ENCODE results near the gene GNB1L. TPM values are rescaled to one million over a fixed set of nuclear protein-coding genes. Genes with fewer than 3 reads are reported as not detected.

GNB1L gene
- total RNA-seq, 1 experiment from 2014 or later = 17.9 TPM

DNA sequence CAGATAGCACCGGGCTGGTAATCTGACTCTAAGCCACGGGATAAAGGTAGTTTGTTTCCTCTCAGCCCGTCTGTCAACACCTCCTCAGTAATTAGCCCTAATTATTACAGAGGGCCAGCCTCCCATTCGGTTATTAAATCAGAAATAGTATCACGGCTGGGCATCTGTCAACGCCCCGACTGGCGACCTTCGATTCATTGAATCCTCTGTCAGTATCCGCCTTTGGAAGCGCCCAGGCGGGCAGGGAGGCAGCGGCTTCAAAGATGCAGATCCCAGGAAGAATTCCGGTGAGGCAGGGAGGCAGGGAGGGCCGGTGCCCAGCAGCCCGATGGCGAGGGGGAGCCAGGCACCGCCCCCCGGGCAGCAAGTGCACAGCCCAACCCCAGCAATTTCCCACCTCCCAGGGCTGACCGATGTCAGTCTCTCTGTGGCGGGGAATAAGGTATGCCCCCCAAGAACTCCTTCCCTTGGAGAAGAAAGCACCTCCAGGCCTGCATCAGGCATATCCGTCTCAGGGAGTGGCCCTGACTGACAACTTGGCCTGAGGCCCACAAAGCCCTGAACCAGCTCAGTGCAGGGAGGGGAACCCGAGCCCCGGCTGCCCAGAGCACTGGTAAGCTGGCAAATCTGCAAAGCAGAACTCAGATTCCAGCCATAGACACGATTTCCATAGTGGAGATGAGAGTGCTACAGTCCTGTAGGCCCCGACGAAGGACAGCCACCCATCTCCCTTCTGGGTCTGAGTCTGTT, 11.4 kb downstream of the GNB1L start:
- Histone ChIP-seq H3K4me3 (ENCODE audit: low read depth, low read length, poor library complexity, severe bottlenecking) (no peak overlapping the region), H3K36me3 (ENCODE audit: insufficient read depth, low read length, poor library complexity, severe bottlenecking) (peaks cover 5% of the 10 kb centered on the region), H3K27me3 (replicated peaks; ENCODE audit: insufficient read depth, low read depth, low read length, poor library complexity) (no peaks in the 10 kb centered on the region), H3K9me3 (ENCODE audit: low read depth, low read length, poor library complexity, severe bottlenecking) (no peaks in the 10 kb centered on the region), H3K4me1 (ENCODE audit: insufficient read depth, low read length, poor library complexity, severe bottlenecking) (no peaks in the 10 kb centered on the region), H3K27ac (ENCODE audit: low read depth, low read length, poor library complexity, severe bottlenecking) (no peak overlapping the region)
- ChIA-PET CTCF (no interaction called here), POLR2A (ENCODE audit: low non-redundant PET) (no interaction called here)
- intact Hi-C loops (cut with micrococcal nuclease; ENCODE audit: unreplicated experiment) = no loop called here
- DNase-seq (ENCODE audit: low spot score) = no peak
- TF ChIP-seq EZH2 (IDR thresholded peaks at IDR 0.05; ENCODE audit: borderline replicate concordance, low read depth, low read length, poor library complexity, severe bottlenecking) = no peak
- TF ChIP-seq, protein P1, sequence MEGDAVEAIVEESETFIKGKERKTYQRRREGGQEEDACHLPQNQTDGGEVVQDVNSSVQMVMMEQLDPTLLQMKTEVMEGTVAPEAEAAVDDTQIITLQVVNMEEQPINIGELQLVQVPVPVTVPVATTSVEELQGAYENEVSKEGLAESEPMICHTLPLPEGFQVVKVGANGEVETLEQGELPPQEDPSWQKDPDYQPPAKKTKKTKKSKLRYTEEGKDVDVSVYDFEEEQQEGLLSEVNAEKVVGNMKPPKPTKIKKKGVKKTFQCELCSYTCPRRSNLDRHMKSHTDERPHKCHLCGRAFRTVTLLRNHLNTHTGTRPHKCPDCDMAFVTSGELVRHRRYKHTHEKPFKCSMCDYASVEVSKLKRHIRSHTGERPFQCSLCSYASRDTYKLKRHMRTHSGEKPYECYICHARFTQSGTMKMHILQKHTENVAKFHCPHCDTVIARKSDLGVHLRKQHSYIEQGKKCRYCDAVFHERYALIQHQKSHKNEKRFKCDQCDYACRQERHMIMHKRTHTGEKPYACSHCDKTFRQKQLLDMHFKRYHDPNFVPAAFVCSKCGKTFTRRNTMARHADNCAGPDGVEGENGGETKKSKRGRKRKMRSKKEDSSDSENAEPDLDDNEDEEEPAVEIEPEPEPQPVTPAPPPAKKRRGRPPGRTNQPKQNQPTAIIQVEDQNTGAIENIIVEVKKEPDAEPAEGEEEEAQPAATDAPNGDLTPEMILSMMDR (conservative IDR thresholded peaks at IDR 0.05; ENCODE audit: low read depth, low read length) = no peak
- BruUV-seq (replicated peaks) = no TSS peak

DNA sequence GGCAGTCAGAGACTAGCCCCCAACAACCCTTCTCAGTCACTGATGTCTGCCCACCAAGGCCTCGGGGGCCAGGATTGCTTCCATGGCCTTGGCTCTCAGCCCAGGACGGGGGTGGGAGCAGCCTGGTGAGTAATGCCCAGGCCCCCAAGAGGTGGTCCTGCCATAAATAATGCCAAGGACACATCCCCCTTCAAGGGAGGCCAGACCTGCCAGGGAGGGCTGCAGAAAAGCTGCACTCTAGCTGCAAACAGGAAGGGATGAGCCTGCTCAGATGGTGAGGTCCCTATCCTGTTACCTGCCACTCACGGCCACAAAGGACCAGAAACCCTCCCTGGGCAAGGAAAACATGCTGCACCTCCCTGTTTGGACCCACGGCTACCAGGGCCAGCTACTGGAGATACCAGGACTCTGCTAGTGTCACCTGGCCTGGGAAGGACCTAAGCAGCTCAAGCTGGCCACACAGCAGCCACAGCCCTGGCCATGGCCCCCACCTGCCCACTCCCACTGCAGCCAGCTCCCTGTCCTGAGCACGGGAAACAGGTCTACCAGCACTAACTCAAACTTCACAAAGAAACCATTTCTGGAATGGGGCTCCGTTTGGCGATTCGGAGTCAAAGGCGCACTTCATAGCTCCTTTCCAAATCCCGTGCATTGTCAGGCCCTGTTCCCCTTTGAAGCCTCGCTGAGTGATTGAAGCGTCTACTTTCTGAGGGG, 12.1 kb downstream of the GNB1L start:
- no peak for DNase-seq (ENCODE audit: low spot score)
- POLR2A ChIA-PET (ENCODE audit: low non-redundant PET) = no interaction called here
- H3K4me1 ChIP-seq (ENCODE audit: insufficient read depth, low read length, poor library complexity, severe bottlenecking) = peaks cover 3% of the 10 kb centered on the region
- peaks cover 5% of the 10 kb centered on the region for H3K36me3 ChIP-seq (ENCODE audit: insufficient read depth, low read length, poor library complexity, severe bottlenecking)
- TF ChIP-seq EZH2 (IDR thresholded peaks at IDR 0.05; ENCODE audit: borderline replicate concordance, low read depth, low read length, poor library complexity, severe bottlenecking) = no peak
- TF ChIP-seq, protein P1 (conservative IDR thresholded peaks at IDR 0.05; ENCODE audit: low read depth, low read length) = no peak
- no peak overlapping the region for H3K4me3 ChIP-seq (ENCODE audit: low read depth, low read length, poor library complexity, severe bottlenecking)
- H3K9me3 ChIP-seq (ENCODE audit: low read depth, low read length, poor library complexity, severe bottlenecking) = no peaks in the 10 kb centered on the region
- no TSS peak for BruUV-seq (replicated peaks)
- H3K27me3 ChIP-seq (replicated peaks; ENCODE audit: insufficient read depth, low read depth, low read length, poor library complexity) = no peaks in the 10 kb centered on the region
- CTCF ChIA-PET = no interaction called here
- intact Hi-C loops (cut with micrococcal nuclease; ENCODE audit: unreplicated experiment) = no loop called here
- no peak overlapping the region for H3K27ac ChIP-seq (ENCODE audit: low read depth, low read length, poor library complexity, severe bottlenecking)

DNA sequence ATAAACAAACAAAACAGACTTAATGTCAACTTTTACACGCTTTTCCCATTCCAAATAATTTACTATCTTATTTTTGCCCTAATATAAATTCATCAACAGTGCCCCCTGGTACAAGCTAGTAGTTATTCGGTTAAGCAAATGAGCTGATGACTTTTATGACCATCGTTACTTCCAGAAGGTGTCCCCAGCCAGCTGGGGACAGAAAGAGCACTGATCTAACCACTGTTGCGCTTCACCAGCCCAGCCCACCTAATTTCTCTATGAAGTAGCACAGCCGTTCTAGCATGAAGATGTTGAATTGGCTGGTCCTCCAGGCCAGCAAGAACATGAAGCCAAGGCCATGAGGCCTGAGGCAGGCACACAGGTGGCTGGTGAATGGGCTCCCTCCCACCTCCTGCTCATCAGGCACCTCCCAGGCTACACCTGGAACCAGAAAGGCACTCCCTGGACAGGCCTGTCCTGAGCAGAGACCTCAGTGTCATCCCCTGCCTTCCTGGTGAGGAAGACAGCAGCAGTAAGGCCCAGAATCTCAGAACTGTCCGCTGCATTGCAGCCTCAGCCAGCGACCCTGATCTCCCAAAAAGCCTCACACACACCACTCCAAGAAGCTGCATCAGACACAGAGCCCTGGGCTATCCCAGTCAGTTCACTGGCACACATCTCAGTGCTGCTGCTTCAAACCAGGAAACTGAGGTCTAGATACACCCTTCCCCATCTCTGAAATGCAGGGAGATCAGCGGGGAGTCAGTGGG, 12.9 kb downstream of the GNB1L start:
- CTCF ChIA-PET = no interaction called here
- POLR2A ChIA-PET (ENCODE audit: low non-redundant PET) = no interaction called here

More for the DNA sequence above, 12.9 kb downstream of the GNB1L start:
- Histone ChIP-seq H3K27ac (ENCODE audit: low read depth, low read length, poor library complexity, severe bottlenecking) (no peak overlapping the region), H3K4me1 (ENCODE audit: insufficient read depth, low read length, poor library complexity, severe bottlenecking) (peaks cover 3% of the 10 kb centered on the region), H3K27me3 (replicated peaks; ENCODE audit: insufficient read depth, low read depth, low read length, poor library complexity) (no peaks in the 10 kb centered on the region), H3K4me3 (ENCODE audit: low read depth, low read length, poor library complexity, severe bottlenecking) (no peak overlapping the region), H3K9me3 (ENCODE audit: low read depth, low read length, poor library complexity, severe bottlenecking) (no peaks in the 10 kb centered on the region), H3K36me3 (ENCODE audit: insufficient read depth, low read length, poor library complexity, severe bottlenecking) (no peaks in the 10 kb centered on the region)
- intact Hi-C loops (cut with micrococcal nuclease; ENCODE audit: unreplicated experiment) = no loop called here
- TF ChIP-seq EZH2 (IDR thresholded peaks at IDR 0.05; ENCODE audit: borderline replicate concordance, low read depth, low read length, poor library complexity, severe bottlenecking) = no peak
- TF ChIP-seq, protein P1 (conservative IDR thresholded peaks at IDR 0.05; ENCODE audit: low read depth, low read length) = no peak
- DNase-seq (ENCODE audit: low spot score) = no peak
- BruUV-seq (replicated peaks) = no TSS peak

Data from A673 (cell line).